Measurements from ENCODE around the gene MICU1. TPM values are rescaled to one million over a fixed set of nuclear protein-coding genes. Genes with fewer than 3 reads are reported as not detected.

Gene MICU1
- total RNA-seq, 2 donors from 2014 or later, result 30.9 to 36.0 TPM

DNA sequence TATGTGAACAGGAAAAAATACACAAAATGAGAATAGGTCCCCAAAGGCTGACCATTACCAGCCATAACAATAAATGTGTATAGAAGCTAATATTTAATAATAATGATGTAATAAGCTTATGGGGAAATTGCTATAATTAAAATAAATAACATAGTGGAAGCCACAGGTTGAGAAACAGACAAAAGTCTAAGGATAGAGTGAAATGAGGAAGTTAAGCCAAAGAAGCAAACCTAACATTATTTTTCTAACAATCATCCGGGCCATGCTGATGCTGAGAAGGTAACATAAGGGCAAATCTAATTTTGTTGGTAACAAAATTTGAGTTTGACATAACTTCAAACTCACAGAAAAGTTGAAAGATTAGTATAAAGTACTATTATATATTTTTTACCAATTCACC lies 115.9 kb downstream of the MICU1 start:
- H3K4me3 ChIP-seq, result no peak overlapping the region
- H3K4me1 ChIP-seq, result no peaks in the 10 kb centered on the region
- no peaks in the 10 kb centered on the region for H3K36me3 ChIP-seq
- DNase-seq (ENCODE audit: low spot score), result no peak
- H3K27me3 ChIP-seq, result no peaks in the 10 kb centered on the region
- peaks cover 0 to 8% of the 10 kb centered on the region in 2 donors for H3K9me3 ChIP-seq
- TF ChIP-seq, protein P1, sequence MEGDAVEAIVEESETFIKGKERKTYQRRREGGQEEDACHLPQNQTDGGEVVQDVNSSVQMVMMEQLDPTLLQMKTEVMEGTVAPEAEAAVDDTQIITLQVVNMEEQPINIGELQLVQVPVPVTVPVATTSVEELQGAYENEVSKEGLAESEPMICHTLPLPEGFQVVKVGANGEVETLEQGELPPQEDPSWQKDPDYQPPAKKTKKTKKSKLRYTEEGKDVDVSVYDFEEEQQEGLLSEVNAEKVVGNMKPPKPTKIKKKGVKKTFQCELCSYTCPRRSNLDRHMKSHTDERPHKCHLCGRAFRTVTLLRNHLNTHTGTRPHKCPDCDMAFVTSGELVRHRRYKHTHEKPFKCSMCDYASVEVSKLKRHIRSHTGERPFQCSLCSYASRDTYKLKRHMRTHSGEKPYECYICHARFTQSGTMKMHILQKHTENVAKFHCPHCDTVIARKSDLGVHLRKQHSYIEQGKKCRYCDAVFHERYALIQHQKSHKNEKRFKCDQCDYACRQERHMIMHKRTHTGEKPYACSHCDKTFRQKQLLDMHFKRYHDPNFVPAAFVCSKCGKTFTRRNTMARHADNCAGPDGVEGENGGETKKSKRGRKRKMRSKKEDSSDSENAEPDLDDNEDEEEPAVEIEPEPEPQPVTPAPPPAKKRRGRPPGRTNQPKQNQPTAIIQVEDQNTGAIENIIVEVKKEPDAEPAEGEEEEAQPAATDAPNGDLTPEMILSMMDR (IDR thresholded peaks at IDR 0.05), result no peak
- H3K27ac ChIP-seq, result no peak overlapping the region

DNA sequence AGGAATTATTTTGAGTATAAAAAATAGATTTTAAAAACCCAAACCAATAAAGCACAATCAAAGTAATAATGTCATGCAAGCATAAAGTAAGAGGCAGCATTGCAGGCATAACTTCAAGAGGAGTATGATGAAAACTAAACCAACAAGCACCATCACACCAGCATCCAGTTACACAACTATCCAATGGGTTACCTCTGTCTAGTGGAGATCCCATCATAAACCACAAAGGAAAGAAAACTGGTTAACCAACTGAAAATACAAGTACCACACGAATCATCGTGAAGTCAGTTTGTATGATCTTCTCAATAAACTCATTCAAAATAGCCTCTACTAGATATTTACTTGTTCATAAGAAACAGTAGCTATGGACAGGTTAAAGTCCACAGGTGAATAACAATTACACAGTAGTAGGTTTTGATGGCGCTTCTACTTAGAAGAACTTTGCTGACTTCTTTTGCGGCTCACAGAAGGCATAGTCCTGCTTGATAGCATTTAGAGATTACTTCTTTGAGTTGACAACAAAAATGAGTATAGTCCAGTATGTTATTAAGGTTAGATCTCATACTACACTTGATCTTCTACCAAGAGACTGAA lies 116.6 kb downstream of the MICU1 start:
- Histone ChIP-seq H3K27me3 (no peaks in the 10 kb centered on the region), H3K36me3 (no peaks in the 10 kb centered on the region), H3K4me3 (no peak overlapping the region), H3K9me3 (peaks cover 0 to 11% of the 10 kb centered on the region in 2 donors), H3K4me1 (no peaks in the 10 kb centered on the region), H3K27ac (no peak overlapping the region)
- TF ChIP-seq, protein P1 (IDR thresholded peaks at IDR 0.05), result no peak
- DNase-seq (ENCODE audit: low spot score), result no peak

DNA sequence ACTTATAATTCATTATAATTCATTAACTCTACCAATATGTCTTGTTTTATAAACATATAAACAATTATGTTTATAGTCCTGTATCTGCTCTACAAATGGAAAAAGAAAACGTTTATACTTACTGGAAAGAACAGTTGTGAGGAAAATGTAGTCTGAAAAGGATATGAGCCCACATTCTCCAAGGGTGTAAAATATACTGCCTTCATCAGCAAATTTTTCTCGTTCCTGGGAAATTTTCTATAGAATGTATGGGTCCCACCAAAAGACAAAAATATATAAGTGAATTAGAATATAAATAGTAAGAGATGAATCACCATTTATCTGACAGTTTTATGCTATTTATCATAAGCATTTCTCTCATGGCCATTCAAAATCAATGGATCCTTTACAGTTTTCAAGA lies 117.8 kb downstream of the MICU1 start:
- H3K9me3 ChIP-seq, result peaks cover 0 to 8% of the 10 kb centered on the region in 2 donors
- no peaks in the 10 kb centered on the region for H3K27me3 ChIP-seq
- no peak overlapping the region for H3K4me3 ChIP-seq
- H3K4me1 ChIP-seq, result no peaks in the 10 kb centered on the region
- DNase-seq (ENCODE audit: low spot score), result no peak
- H3K36me3 ChIP-seq, result no peaks in the 10 kb centered on the region
- TF ChIP-seq, protein P1 (IDR thresholded peaks at IDR 0.05), result no peak
- no peak overlapping the region for H3K27ac ChIP-seq

DNA sequence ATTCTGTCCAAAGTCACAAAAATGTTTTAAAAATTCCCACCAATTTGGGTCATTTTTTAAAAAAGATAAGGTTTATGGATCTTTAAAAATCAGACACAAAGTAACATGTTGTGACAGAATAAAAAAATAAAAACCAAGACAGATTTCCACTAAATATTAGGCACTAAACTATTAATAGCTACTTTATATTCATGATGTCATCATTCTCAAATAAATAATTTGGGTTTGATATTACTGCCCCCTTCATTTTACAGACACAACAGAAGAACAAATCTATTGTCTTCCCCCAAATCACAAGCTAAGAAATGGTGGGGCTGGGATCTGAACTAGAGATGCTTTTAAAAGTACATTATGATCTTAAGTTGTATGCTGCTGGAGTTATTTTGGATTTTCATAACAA lies 119.4 kb downstream of the MICU1 start:
- TF ChIP-seq, protein P1 (IDR thresholded peaks at IDR 0.05), result no peak
- no peak overlapping the region for H3K4me3 ChIP-seq
- H3K27me3 ChIP-seq, result no peaks in the 10 kb centered on the region
- H3K9me3 ChIP-seq, result peaks cover 0 to 8% of the 10 kb centered on the region in 2 donors
- H3K4me1 ChIP-seq, result no peaks in the 10 kb centered on the region
- H3K36me3 ChIP-seq, result no peaks in the 10 kb centered on the region
- no peak for DNase-seq (ENCODE audit: low spot score)
- H3K27ac ChIP-seq, result no peak overlapping the region

DNA sequence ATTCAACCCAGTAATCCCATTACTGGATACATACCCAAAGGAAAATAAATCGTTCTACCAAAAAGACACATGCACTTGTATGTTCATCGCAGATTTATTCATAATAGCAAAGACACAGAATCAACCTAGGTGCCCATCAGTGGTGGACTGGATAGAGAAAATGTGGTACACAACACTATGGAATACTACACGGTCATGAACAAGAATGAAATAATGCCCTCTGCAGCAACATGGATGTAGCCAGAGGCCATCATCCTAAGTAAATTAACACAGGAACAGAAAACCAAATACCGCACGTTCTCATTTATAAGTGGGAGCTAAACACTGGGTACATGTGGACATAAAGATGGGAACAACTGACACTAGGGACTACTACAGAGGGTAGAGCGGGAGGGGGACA lies 120.4 kb downstream of the MICU1 start:
- TF ChIP-seq, protein P1 (IDR thresholded peaks at IDR 0.05), result no peak

More for the DNA sequence above, 120.4 kb downstream of the MICU1 start:
- H3K4me1 ChIP-seq, result no peaks in the 10 kb centered on the region
- no peak overlapping the region for H3K27ac ChIP-seq
- H3K4me3 ChIP-seq, result no peak overlapping the region
- H3K27me3 ChIP-seq, result no peaks in the 10 kb centered on the region
- H3K9me3 ChIP-seq, result peaks cover 0 to 8% of the 10 kb centered on the region in 2 donors
- DNase-seq (ENCODE audit: low spot score), result no peak
- no peaks in the 10 kb centered on the region for H3K36me3 ChIP-seq
